ENCODE measurements around the gene LBHD2. TPM values are rescaled to one million over a fixed set of nuclear protein-coding genes. Genes with fewer than 3 reads are reported as not detected.
A peak's percentile ranks its signal among the peaks of the same experiment; 100 is the strongest.

LBHD2 gene
- total and polyA plus RNA-seq, 2 experiments from 2014 or later: not detected

GRCh38 chr14:103057372-103058163 is 26.4 kb upstream of the LBHD2 start, which contains the start of gene CDC42BPB:
TSS of gene CDC42BPB (minus strand) at chr14:103057549. CDS start at chr14:103057173, 376 bp downstream.
- no peaks in the 10 kb centered on the region for H3K9me3 ChIP-seq (ENCODE audit: low read depth)
- peaks cover 11% of the 10 kb centered on the region for H3K4me1 ChIP-seq (ENCODE audit: low read depth)
- TF ChIP-seq, protein P1, sequence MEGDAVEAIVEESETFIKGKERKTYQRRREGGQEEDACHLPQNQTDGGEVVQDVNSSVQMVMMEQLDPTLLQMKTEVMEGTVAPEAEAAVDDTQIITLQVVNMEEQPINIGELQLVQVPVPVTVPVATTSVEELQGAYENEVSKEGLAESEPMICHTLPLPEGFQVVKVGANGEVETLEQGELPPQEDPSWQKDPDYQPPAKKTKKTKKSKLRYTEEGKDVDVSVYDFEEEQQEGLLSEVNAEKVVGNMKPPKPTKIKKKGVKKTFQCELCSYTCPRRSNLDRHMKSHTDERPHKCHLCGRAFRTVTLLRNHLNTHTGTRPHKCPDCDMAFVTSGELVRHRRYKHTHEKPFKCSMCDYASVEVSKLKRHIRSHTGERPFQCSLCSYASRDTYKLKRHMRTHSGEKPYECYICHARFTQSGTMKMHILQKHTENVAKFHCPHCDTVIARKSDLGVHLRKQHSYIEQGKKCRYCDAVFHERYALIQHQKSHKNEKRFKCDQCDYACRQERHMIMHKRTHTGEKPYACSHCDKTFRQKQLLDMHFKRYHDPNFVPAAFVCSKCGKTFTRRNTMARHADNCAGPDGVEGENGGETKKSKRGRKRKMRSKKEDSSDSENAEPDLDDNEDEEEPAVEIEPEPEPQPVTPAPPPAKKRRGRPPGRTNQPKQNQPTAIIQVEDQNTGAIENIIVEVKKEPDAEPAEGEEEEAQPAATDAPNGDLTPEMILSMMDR (IDR thresholded peaks at IDR 0.05; ENCODE audit: low read depth, low read length): no peak
- DNase-seq (ENCODE audit: low read depth in 1 of 2, low spot score in 1 of 2): peak; percentile 96
- H3K36me3 ChIP-seq: no peaks in the 10 kb centered on the region
- H3K27me3 ChIP-seq: no peaks in the 10 kb centered on the region
- peak within 1 kb of the TSS; percentile 92 for H3K4me3 ChIP-seq
- peak within 1 kb of the TSS; percentile 73 for H3K27ac ChIP-seq

- H3K4me3 ChIP-seq: peak overlapping the region; percentile 70
- H3K27ac ChIP-seq: peak overlapping the region; percentile 73
These were observed 25.6 kb upstream of the LBHD2 start for GRCh38 chr14:103058164-103059055.

GRCh38 chr14:103059556-103059955 is 24.5 kb upstream of the LBHD2 start:
- no peak overlapping the region for H3K4me3 ChIP-seq

More at GRCh38 chr14:103058164-103059055, 25.6 kb upstream of the LBHD2 start:
- peak in 1 of 2 donors; percentile 75 for DNase-seq (ENCODE audit: low read depth in 1 of 2, low spot score in 1 of 2)
- Histone ChIP-seq H3K27me3 (no peaks in the 10 kb centered on the region), H3K36me3 (no peaks in the 10 kb centered on the region), H3K4me1 (ENCODE audit: low read depth) (peaks cover 11% of the 10 kb centered on the region), H3K9me3 (ENCODE audit: low read depth) (no peaks in the 10 kb centered on the region)
- TF ChIP-seq, protein P1 (IDR thresholded peaks at IDR 0.05; ENCODE audit: low read depth, low read length): no peak

GRCh38 chr14:103061482-103061976 is 22.5 kb upstream of the LBHD2 start:
- Histone ChIP-seq H3K36me3 (no peaks in the 10 kb centered on the region), H3K9me3 (ENCODE audit: low read depth) (no peaks in the 10 kb centered on the region), H3K4me1 (ENCODE audit: low read depth) (peaks cover 6% of the 10 kb centered on the region), H3K27ac (no peak overlapping the region), H3K27me3 (no peaks in the 10 kb centered on the region), H3K4me3 (no peak overlapping the region)
- DNase-seq (ENCODE audit: low read depth in 1 of 2, low spot score in 1 of 2): no peak
- TF ChIP-seq, protein P1 (IDR thresholded peaks at IDR 0.05; ENCODE audit: low read depth, low read length): no peak

More at GRCh38 chr14:103059556-103059955, 24.5 kb upstream of the LBHD2 start:
- Histone ChIP-seq H3K27me3 (no peaks in the 10 kb centered on the region), H3K9me3 (ENCODE audit: low read depth) (no peaks in the 10 kb centered on the region), H3K4me1 (ENCODE audit: low read depth) (peaks cover 11% of the 10 kb centered on the region), H3K36me3 (no peaks in the 10 kb centered on the region), H3K27ac (no peak overlapping the region)
- TF ChIP-seq, protein P1 (IDR thresholded peaks at IDR 0.05; ENCODE audit: low read depth, low read length): no peak
- DNase-seq (ENCODE audit: low read depth in 1 of 2, low spot score in 1 of 2): no peak

DNA sequence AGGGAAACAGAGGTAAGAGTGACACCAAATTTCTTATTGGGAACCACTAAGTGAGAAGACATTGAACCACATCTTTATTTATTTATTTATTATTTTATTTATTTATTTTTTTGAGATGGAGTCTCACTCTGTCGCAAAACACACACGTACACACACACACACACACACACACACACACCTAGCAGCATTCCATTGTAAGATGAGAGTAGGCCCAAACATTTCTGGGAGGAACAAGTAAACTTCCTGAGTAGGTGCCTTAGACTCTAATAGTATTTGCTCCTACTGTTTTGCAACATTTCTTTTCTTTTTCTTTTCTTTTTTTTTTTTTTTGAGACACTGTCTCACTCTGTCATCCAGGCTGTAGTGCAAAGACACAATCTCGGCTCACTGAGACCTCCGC is 19.6 kb upstream of the LBHD2 start:
- no peaks in the 10 kb centered on the region for H3K27me3 ChIP-seq
- no peaks in the 10 kb centered on the region for H3K4me1 ChIP-seq (ENCODE audit: low read depth)
- no peak for DNase-seq (ENCODE audit: low read depth in 1 of 2, low spot score in 1 of 2)
- no peak overlapping the region for H3K4me3 ChIP-seq
- no peaks in the 10 kb centered on the region for H3K36me3 ChIP-seq
- TF ChIP-seq, protein P1 (IDR thresholded peaks at IDR 0.05; ENCODE audit: low read depth, low read length): no peak
- H3K27ac ChIP-seq: no peak overlapping the region
- no peaks in the 10 kb centered on the region for H3K9me3 ChIP-seq (ENCODE audit: low read depth)

Measured in cardiac muscle cell (in vitro differentiated cells and primary cell).